ENCODE measurements around the gene ZBTB7C.

Gene ZBTB7C

DNA sequence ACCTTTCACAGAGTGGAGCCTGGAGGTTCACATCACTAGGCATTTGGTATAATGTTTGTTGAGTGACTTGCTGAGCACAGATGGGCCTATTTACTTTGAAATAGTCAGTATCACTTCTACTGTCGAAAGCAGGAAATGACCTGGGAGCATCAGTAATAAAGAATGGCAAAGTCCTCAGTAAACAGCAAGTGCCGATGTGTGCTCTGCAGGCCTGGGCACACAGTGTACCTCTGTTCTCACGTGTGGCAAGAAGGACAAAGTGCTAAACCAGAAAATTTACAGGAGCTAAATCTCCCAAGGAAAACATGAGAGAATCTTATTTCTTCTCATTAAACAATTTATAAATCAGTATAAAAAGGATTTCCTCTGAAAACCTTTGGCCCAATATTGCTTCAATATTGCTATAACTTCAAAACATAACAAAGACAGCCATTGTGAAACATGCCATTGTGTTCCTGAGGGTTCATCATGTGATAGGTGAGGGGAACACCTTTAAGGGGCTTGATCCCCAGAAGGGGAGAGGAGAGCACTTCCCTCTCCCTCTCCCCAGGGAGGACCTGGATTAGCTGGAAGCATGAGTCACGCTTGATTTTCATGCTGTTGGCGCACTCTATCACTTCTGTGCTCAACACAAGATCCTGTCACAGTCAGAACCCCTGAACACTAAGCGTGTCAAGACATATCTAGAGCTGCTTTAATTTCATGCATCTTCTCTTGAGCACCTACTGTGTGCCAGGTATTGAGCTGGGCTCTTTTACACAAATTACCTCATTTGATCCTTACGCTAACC is 347.2 kb downstream of the ZBTB7C start:
- no peak for DNase-seq (ENCODE audit: low read depth in 2 of 2)

DNA sequence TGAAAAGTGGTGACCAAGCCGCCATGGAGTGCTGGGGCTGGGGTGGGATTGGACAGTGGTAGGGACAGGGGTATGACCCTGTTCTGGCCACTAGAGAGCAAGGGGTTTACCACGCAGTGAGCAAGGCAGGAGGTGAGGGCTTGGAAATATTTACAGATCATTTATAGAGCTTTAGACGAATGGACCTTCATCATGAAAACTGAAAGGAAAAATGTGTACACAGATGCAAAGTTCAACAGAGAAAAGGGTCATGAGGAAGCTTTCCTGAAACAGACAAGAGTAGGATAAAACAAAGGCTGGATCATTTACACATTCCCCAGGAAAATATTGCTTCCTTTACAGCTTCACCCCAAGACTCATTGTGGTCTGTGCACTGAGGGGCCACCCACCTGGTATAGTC is 348.2 kb downstream of the ZBTB7C start:
- no peak for DNase-seq (ENCODE audit: low read depth in 2 of 2)

GRCh38 chr18:48060346-48060745 is 348.8 kb downstream of the ZBTB7C start:
- no peak for DNase-seq (ENCODE audit: low read depth in 2 of 2)

- DNase-seq (ENCODE audit: low read depth in 2 of 2), result no peak
Measured at GRCh38 chr18:48059455-48060010, 349.6 kb downstream of the ZBTB7C start.

DNA sequence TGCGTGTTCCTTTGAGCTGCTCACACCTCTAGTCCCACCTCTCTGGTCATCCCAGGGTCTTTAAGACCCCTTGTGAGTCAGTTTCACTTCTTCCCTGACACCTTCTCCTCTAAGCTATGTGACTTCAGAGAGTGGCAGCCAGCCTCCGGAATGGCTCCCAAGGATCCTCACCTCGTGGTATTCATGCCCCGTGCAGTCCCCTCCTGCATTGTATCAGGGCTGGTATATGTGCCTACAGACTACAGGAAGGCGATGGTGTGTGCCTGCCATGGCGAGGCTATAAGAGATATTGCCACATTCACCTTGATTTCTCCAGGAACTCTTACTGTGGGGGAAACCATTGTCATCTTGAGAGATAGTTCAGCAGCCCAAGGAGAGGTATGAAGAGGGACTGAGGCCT is 350.7 kb downstream of the ZBTB7C start:
- DNase-seq (ENCODE audit: low read depth in 2 of 2), result no peak

DNA sequence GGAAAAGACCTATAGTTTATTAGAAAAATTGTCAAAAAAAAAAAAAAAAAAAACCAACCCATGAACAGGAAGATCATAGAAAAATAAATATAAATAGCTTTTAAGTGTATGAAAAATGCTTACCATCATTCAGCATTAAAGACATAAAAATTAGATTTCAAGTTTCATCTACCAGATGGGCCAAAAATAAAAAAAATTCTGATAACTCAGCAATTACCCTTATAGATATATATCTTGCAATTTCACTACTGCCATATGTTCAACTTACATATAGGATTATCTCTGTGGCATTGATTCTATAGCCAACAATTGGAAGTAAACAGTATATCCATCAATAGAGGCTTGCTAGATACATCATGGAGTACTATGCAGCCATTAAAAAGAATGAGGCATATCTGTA is 352.2 kb downstream of the ZBTB7C start:
- no peak for DNase-seq (ENCODE audit: low read depth in 2 of 2)

- DNase-seq (ENCODE audit: low read depth in 2 of 2), result no peak
Measured at GRCh38 chr18:48055351-48055750, 353.8 kb downstream of the ZBTB7C start.

DNA sequence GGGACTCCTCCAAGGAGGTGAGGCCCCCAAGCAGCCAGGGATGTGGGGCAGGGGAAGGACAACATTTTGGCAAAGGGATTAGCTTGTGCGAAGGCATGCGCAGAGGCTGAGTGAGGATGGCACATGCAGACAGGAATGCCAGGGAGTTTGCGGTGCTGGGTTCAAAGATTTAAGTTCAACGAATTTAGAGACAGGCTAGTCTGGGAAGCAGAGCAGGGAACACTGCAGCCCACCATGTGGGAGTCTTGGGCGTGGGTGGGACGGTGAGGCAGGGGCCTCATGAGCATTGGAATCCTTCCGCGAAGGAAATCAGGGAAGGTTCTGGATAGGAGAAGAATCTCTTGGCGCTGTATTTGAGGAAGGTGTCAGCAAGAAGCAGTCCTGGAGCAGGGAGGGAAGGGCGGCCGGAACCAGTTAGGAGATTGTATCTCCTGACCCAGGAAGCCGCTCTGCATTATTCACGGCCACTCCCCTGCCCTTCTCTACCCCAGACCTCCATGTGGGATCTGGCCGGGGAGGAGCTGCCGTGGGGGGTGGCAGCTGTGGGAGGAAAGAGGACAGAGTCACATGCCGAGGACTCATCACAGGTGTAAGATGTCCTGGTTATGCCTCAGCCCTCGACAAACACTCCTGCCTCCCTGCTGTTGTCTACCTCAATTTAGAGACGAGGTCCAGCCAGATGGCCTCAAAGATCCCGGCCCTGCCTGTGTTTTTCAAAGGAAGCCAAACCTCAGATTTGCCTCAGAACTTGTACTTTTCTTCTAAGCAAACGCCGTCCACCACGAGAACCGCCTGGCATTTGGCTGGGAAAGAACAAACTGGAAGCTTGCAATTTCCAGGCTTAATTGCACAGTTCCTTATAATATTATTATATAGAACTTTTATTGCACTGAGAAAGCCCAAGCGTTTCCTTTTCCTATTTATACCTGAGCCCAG is 355.0 kb downstream of the ZBTB7C start:
- DNase-seq (ENCODE audit: low read depth in 2 of 2), result no peak

GRCh38 chr18:48052842-48053241 is 356.3 kb downstream of the ZBTB7C start:
- no peak for DNase-seq (ENCODE audit: low read depth in 2 of 2)

GRCh38 chr18:48051945-48052840 is 357.0 kb downstream of the ZBTB7C start:
- DNase-seq (ENCODE audit: low read depth in 2 of 2), result no peak

DNA sequence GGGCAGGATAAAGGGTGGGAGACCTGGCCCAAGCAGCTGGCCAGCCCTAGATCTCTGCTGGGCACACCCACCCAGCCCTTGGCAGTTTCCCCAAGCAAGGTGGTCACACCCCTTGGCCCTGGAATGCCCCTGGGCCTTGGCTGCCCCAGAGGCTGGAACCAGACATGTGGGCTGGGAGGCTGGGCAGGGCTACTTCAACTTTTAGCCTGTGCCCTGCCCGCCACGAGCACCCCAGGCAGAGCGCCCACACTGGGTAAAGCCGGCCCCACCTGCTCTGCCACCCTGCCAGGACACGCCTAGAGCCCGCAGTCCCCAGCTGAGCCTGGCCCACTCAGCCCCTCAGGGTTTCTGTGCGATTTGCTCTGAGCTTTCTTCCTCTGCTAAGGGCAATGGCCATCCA is 359.0 kb downstream of the ZBTB7C start:
- no peak for DNase-seq (ENCODE audit: low read depth in 2 of 2)

DNA sequence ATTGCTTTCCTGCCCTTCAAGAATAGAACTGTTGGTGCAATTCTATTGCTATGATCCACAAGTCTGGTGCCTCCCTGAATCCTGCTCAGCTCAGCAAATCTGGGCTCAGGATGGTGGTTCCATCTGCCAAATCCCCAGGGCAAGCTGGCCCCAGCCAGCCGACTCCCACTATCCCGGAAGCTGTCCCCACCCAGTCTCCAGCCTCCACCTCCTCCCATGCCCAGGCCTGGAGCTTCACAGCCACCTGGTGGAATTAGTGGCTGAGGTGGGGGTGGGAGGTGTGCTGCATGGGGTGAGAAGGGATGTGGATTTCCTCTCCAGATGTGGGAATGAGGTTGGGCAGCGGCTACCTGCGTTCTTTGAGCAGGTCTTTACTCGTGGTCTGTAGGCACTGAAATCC is 359.4 kb downstream of the ZBTB7C start:
- no peak for DNase-seq (ENCODE audit: low read depth in 2 of 2)

DNA sequence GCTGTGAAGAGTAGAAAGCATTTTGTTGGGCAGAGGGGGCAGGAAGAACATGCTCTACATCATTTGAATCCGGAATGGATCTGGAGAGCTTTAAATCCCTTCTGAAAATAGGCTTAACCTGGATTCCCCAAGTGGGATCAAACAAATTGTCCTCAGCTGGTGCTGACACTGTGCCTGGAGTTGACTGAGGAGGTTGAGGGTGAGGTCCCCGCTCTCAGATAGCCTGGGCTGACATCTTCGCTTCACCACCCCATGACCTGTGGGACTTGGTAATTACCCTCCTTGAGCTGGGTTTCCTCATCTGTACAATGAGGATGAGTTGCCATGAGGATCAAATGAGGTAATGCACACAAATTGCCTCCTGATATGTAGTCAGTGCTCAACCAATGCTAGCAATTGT is 360.9 kb downstream of the ZBTB7C start:
- no peak for DNase-seq (ENCODE audit: low read depth in 2 of 2)

DNA sequence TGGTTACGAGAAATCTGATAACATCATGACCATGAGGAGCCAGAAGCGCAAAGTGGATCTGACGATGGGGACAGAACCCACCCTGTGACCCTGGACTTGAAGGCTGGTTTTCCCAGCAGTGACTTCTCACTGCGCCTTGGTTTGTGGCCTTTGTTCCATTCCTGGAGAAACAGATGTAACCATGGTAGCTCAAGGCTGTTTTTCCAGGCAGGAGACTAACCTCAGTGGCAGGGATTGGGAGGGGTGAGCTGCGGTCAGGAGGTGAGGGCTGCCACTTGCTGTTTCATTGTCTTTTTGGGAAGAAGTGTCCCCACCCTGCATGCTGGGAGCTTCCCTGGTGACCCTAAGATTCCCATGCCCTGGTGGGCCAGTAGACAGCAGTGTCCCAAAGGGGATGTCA is 362.3 kb downstream of the ZBTB7C start:
- no peak for DNase-seq (ENCODE audit: low read depth in 2 of 2)

GRCh38 chr18:48045744-48046143 is 363.4 kb downstream of the ZBTB7C start:
- no peak for DNase-seq (ENCODE audit: low read depth in 2 of 2)

- DNase-seq (ENCODE audit: low read depth in 2 of 2), result no peak
Measured at GRCh38 chr18:48044944-48045343, 364.2 kb downstream of the ZBTB7C start.

GRCh38 chr18:48043166-48043565 is 366.0 kb downstream of the ZBTB7C start:
- DNase-seq (ENCODE audit: low read depth in 2 of 2), result no peak

DNA sequence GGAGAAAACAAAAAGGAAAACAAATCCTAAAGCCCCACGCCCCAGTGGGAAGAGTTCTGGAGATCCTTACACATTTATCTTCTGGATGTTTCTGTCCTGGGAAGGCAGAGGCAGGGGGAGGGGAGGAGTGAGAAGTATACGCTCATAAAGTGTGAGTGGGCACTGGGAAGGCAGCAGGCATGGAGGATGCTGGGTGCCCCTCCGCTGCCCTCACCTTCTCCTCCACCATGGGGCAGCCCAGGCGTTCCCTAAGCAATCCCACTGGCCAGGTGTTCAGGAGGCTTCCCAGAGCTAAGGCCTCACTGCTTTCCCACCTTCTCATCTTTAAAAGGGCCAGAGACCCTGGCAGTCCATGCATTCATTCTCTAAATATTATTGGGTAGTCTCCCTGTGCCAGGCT is 366.8 kb downstream of the ZBTB7C start:
- DNase-seq (ENCODE audit: low read depth in 2 of 2), result no peak

DNA sequence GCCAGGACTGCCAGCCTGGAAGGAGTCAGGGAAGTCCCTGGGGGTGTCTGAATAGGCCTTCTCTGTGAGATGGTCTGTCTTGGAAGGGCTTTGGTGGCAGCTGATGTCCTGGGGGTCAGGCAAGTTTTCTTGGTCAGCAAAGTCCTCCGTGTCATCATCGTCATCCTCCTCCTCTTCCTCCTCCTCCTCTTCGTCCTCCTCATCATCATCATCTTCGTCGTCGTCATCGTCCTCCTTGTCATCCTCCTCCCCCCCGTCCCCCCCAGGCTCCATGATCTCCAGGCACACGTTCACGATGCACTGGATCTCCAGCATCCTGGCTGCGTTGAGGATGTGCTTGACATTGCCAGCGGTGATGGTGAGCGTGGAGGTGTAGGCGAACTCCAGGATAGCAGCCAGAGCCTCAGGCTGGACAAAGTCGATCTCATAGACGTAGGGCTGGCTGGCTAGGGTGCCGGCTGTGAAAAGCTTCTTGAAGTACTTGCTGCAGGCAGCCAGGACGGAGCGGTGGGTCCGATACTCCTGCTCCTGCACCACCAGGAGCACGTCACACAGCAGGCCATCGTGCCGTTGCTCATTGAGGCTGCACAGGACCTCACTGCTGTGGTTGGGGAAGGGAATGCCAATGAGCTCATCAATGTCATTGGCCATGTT is 368.6 kb downstream of the ZBTB7C start:
- no peak for DNase-seq (ENCODE audit: low read depth in 2 of 2)

DNA sequence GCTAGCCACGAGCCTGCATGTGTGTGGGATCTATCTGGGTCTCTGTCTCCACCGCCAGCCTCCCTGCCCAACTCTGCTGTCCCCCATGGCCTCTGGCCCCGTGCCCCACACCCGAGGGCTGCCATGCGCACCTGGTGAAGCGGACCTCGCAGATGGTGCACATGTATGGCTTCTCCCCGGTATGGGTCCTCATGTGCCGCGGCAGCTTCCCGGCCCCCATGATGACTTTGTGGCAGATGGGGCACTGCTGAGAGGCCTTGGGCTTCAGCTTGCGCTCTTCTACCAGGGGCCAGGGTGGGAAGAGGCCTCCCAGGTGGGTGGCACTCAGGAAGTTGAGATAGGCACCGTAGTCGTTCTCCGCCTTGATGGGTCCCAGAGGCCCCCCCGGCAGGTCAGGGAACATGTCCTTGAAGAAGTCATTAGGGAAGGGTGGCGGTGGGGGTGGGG is 369.4 kb downstream of the ZBTB7C start:
- no peak for DNase-seq (ENCODE audit: low read depth in 2 of 2)

DNA sequence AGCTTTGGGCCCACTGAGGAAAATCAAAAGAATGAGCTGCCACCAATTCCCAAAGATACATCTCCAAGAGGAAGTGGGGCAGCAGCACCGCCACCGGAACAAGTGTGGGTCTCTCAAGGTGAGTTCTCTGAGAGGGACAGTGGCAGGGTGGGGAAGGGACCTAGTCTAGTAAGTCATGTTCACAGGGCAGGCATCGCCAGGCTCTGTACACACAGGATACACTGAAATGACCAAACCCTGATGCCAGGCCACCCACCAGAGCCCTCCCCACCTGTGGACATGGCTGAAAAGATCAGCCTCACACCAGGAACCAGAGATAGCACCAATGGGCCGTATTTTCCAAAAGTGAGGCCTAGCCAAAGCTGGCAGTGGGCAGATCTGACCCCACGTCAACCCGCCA is 370.5 kb downstream of the ZBTB7C start:
- no peak for DNase-seq (ENCODE audit: low read depth in 2 of 2)

All from stimulated activated CD4-positive, alpha-beta T cell treated with anti-CD3 and anti-CD28 coated beads, Interleukin-12 subunit alpha, Interleukin-12 subunit beta, amount 100 ng/mL, for 24 hours (primary cell).